ENCODE results near the gene BTN2A1.

DNA sequence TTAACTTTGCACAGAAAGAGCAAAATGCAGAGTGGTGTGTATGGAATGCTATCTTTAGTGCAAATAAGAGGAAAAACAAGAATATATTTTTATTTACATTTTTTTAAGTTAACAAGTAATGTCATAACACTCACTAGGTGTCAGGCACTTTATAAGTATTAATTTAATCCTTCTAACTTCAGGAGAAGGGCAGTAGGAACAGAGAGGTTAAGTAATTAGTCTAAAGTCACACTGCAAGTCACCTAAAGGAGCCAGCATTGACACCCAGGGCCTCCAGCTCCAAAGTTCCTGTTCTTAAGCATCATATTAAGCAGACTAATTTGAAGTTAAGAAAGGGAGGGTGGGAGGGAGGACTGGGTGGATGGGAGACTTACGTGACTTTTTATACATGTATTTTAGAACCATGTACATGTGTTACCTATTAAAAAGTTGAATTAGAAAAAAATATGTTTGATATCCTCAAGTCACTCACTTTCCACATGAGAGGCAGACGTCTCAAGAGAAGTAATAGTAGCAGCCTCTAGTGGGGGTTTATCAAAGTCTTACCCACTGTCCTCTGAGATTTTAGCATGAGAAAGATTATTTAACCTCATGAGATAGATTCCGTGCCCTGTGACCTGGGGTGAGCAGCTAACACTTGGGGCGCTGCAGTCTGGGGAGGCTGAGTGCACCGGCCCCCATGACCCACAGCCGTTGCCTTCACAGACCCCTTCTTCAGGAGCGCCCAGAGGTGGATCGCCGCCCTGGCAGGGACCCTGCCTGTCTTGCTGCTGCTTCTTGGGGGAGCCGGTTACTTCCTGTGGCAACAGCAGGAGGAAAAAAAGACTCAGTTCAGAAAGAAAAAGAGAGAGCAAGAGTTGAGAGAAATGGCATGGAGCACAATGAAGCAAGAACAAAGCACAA is 48.7 kb upstream of the BTN2A1 start:
- TF ChIP-seq RCOR1 (IDR thresholded peaks at IDR 0.05; ENCODE audit: low read length) (no peak), CTCF (IDR thresholded peaks at IDR 0.05) (no peak)
